Neural crest cell (in vitro differentiated cells): ENCODE measurements around the gene DNMBP. TPM values are rescaled to one million over a fixed set of nuclear protein-coding genes. Genes with fewer than 3 reads are reported as not detected.

Experiments used
- DNase-seq: peaks from one replicate; pipeline ENCODE4 v3.0.0; 2021; ENCODE audit warnings: low read depth, mixed read lengths, low spot score
- H3K27ac Mint-ChIP-seq: one replicate; pipeline ENCODE4 v1.8.0; 2021; ENCODE audit warnings: mild to moderate bottlenecking, mixed read lengths; ENCODE audit not compliant: unreplicated experiment
- H3K27me3 Mint-ChIP-seq: 2 replicates; pipeline ENCODE4 v1.8.0; 2021; ENCODE audit warnings: low read depth, mild to moderate bottlenecking, mixed read lengths
- H3K36me3 Mint-ChIP-seq: 2 replicates; pipeline ENCODE4 v1.8.0; 2021; ENCODE audit warnings: low read depth, mild to moderate bottlenecking, mixed read lengths
- H3K4me1 Mint-ChIP-seq: 2 replicates; pipeline ENCODE4 v1.8.0; 2021; ENCODE audit warnings: mixed read lengths
- H3K4me3 Mint-ChIP-seq: one replicate; pipeline ENCODE4 v1.8.0; 2021; ENCODE audit warnings: mild to moderate bottlenecking, mixed read lengths
- H3K9me3 Mint-ChIP-seq: 2 replicates; pipeline ENCODE4 v1.8.0; 2021; ENCODE audit warnings: mixed read lengths
- CTCF ChIP-seq: fragments of 200-600 bp; sonication (generic); conservative IDR thresholded peaks from 2 replicates; pipeline ENCODE4 v1.5.0; 2021; ENCODE audit warnings: antibody characterized with exemption, mild to moderate bottlenecking
- total RNA-seq: library from RNA; stranded (reverse); gene quantifications from 2 replicates; pipeline ENCODE4 v1.2.1, GENCODE V29; 2021

The DNMBP gene
- total RNA-seq, 1 donor from 2014 or later = 17.8 TPM

- H3K36me3 Mint-ChIP-seq = no peaks in the 10 kb centered on the region
- H3K9me3 Mint-ChIP-seq = no peaks in the 10 kb centered on the region
- H3K4me1 Mint-ChIP-seq = peaks cover 5% of the 10 kb centered on the region
- no peak overlapping the region for H3K4me3 Mint-ChIP-seq
- H3K27ac Mint-ChIP-seq = no peak overlapping the region
- no peaks in the 10 kb centered on the region for H3K27me3 Mint-ChIP-seq
- no peak for DNase-seq
- no peak for TF ChIP-seq CTCF
Observed at GRCh38 chr10:100043796-100044195, 34.0 kb upstream of the DNMBP start.

GRCh38 chr10:100043344-100043743 lies 33.6 kb upstream of the DNMBP start:
- Mint-ChIP-seq H3K27ac (no peak overlapping the region), H3K27me3 (no peaks in the 10 kb centered on the region), H3K9me3 (no peaks in the 10 kb centered on the region), H3K4me3 (no peak overlapping the region), H3K4me1 (peaks cover 5% of the 10 kb centered on the region), H3K36me3 (no peaks in the 10 kb centered on the region)
- no peak for TF ChIP-seq CTCF
- no peak for DNase-seq

GRCh38 chr10:100041306-100042002 lies 31.7 kb upstream of the DNMBP start:
- TF ChIP-seq CTCF = no peak
- Mint-ChIP-seq H3K36me3 (no peaks in the 10 kb centered on the region), H3K27me3 (no peaks in the 10 kb centered on the region), H3K4me1 (peaks cover 5% of the 10 kb centered on the region), H3K9me3 (no peaks in the 10 kb centered on the region), H3K27ac (no peak overlapping the region), H3K4me3 (no peak overlapping the region)
- DNase-seq = no peak

GRCh38 chr10:100038561-100039071 lies 28.9 kb upstream of the DNMBP start:
- Mint-ChIP-seq H3K4me1 (no peaks in the 10 kb centered on the region), H3K36me3 (no peaks in the 10 kb centered on the region), H3K27ac (no peak overlapping the region), H3K4me3 (no peak overlapping the region), H3K27me3 (no peaks in the 10 kb centered on the region), H3K9me3 (no peaks in the 10 kb centered on the region)
- no peak for TF ChIP-seq CTCF
- DNase-seq = no peak

GRCh38 chr10:100037758-100038315 lies 28.1 kb upstream of the DNMBP start:
- Mint-ChIP-seq H3K4me3 (no peak overlapping the region), H3K27me3 (no peaks in the 10 kb centered on the region), H3K36me3 (no peaks in the 10 kb centered on the region), H3K4me1 (no peaks in the 10 kb centered on the region), H3K9me3 (no peaks in the 10 kb centered on the region), H3K27ac (no peak overlapping the region)
- TF ChIP-seq CTCF = no peak
- DNase-seq = no peak
